ENCODE measurements around the gene CABP2.

The CABP2 gene

DNA sequence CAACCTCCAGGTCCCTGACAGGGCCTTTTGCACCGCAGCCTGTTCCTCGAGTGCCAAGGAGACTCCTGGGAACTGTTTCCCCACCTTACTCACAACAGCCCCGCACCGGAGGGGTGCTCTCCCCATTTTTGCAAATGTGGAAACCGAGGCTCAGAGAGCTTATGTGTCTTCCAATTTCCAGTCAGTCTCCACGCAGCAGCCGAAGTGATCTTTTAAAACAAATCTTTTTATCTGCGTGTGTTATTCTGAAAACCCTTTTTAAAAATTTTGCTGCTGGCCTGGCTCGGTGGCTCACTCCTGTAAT is 53.8 kb downstream of the CABP2 start:
- no peak for DNase-seq
